H1 (cell line): ENCODE data around the gene ACAD11. TPM values are rescaled to one million over a fixed set of nuclear protein-coding genes. Genes with fewer than 3 reads are reported as not detected.

Experiments used
- CTCF ChIA-PET: fragments of 300-600 bp; sonication (Branson Sonifier 250); formaldehyde crosslinking; loops from one replicate; lab custom pipeline; 2021; ENCODE audit not compliant: partially characterized antibody; lab: Charles Lee
- POLR2A ChIA-PET: fragments of 300-600 bp; sonication (Branson Sonifier 250); formaldehyde crosslinking; loops from one replicate; lab custom pipeline; 2021; ENCODE audit warnings: inconsistent platforms; ENCODE audit not compliant: partially characterized antibody; lab: Charles Lee
- DNase-seq, 2 experiments: peaks; one replicate each; pipeline versions ENCODE4 v3.0.0 to v3.0.0-alpha.2; 2010 to 2022; ENCODE audit warnings: low spot score in 2 of 2, low read depth in 1 of 2, mixed read lengths in 1 of 2
- FAIRE-seq: peaks from 2 replicates; lab custom pipeline; 2011; peaks lifted over from hg19 to GRCh38; lab: Jason Lieb, UNC
- H2AFZ ChIP-seq: 2 replicates; pipeline ENCODE4 v1.8.1; 2012; ENCODE audit warnings: low read length, inconsistent platforms
- H2AK5ac ChIP-seq: 2 replicates; pipeline ENCODE4 v1.6.1; 2013; ENCODE audit warnings: low read depth, low read length
- H2BK120ac ChIP-seq: replicated peaks from 2 replicates; pipeline ENCODE3; 2013; ENCODE audit warnings: low read depth, low read length, inconsistent platforms
- H2BK12ac ChIP-seq: 2 replicates; pipeline ENCODE4 v1.6.1; 2013; ENCODE audit warnings: low read depth, low read length
- H2BK15ac ChIP-seq: 2 replicates; pipeline ENCODE4 v1.6.1; 2013; ENCODE audit warnings: low read length
- H2BK20ac ChIP-seq: 2 replicates; pipeline ENCODE4 v1.6.1; 2013; ENCODE audit warnings: low read length
- H2BK5ac ChIP-seq: 2 replicates; pipeline ENCODE4 v1.6.1; 2013; ENCODE audit warnings: low read depth, low read length
- H3K14ac ChIP-seq: 2 replicates; pipeline ENCODE4 v1.6.1; 2013; ENCODE audit warnings: inconsistent platforms; ENCODE audit not compliant: insufficient read length
- H3K18ac ChIP-seq: 2 replicates; pipeline ENCODE4 v1.6.1; 2013; ENCODE audit warnings: low read length; ENCODE audit errors: extremely low read depth
- H3K23ac ChIP-seq: 2 replicates; pipeline ENCODE4 v1.6.1; 2013; ENCODE audit warnings: inconsistent platforms; ENCODE audit not compliant: insufficient read length
- H3K23me2 ChIP-seq: 2 replicates; pipeline ENCODE4 v1.6.1; 2013; ENCODE audit warnings: low read depth, low read length
- H3K27ac ChIP-seq: 2 replicates; pipeline ENCODE4 v1.6.1; 2011; ENCODE audit warnings: low read depth, low read length, inconsistent platforms
- H3K27me3 ChIP-seq, 4 experiments: replicated peaks in 1 of 4; 1 replicate in 1 of 4; 2 replicates in 3 of 4; pipeline versions ENCODE4 v1.6.1 to v1.8.1; 2011 to 2013; ENCODE audit warnings: low read length in 3 of 4, mild to moderate bottlenecking in 3 of 4, inconsistent platforms in 2 of 4, mixed read lengths in 2 of 4, moderate library complexity in 1 of 4; ENCODE audit not compliant: control insufficient read depth in 3 of 4, insufficient read depth in 3 of 4; ENCODE audit errors: extremely low read depth in 1 of 4
- H3K36me3 ChIP-seq, 4 experiments: 2 replicates each; pipeline versions ENCODE4 v1.6.1 to v1.8.1; 2011 to 2013; ENCODE audit warnings: mild to moderate bottlenecking in 4 of 4, low read length in 3 of 4, moderate library complexity in 2 of 4, control low read depth in 1 of 4, inconsistent platforms in 1 of 4; ENCODE audit not compliant: insufficient read depth in 4 of 4, control insufficient read depth in 2 of 4
- H3K4ac ChIP-seq: replicated peaks from 2 replicates; pipeline ENCODE3; 2013; ENCODE audit warnings: low read length, low read depth, mixed read lengths, inconsistent platforms; ENCODE audit not compliant: insufficient read length
- H3K4me1 ChIP-seq, 4 experiments: replicated peaks in 1 of 4; 1 replicate in 1 of 4; 2 replicates in 3 of 4; pipeline versions ENCODE4 v1.6.1 to v1.8.1; 2011 to 2013; ENCODE audit warnings: low read length in 3 of 4, inconsistent platforms in 2 of 4, mixed read lengths in 1 of 4; ENCODE audit not compliant: insufficient read depth in 4 of 4, control insufficient read depth in 3 of 4
- H3K4me2 ChIP-seq, 2 experiments: 2 replicates each; pipeline versions ENCODE4 v1.6.1 to v1.8.1; 2011 to 2013; ENCODE audit warnings: low read depth in 2 of 2, low read length in 2 of 2, control low read depth in 1 of 2, inconsistent platforms in 1 of 2, mild to moderate bottlenecking in 1 of 2; ENCODE audit not compliant: insufficient read depth in 1 of 2
- H3K4me3 ChIP-seq, 4 experiments: fragments of 200-600, 300-600 bp in 1 of 4; sonication (generic), shearing (Covaris generic), sonication (Bioruptor Twin) in 1 of 4; 2 replicates each; pipeline versions ENCODE4 v1.5.1 to v1.8.1; 2011 to 2016; ENCODE audit warnings: low read length in 4 of 4, low read depth in 3 of 4, control low read depth in 2 of 4, inconsistent platforms in 2 of 4, mild to moderate bottlenecking in 2 of 4, mixed read lengths in 1 of 4, moderate library complexity in 1 of 4; ENCODE audit not compliant: insufficient read depth in 2 of 4; ENCODE audit errors: extremely low read depth in 1 of 4
- H3K56ac ChIP-seq: replicated peaks from 2 replicates; pipeline ENCODE3; 2013; ENCODE audit warnings: low read depth, mild to moderate bottlenecking, mixed read lengths, low read length, inconsistent platforms; ENCODE audit not compliant: insufficient read length
- H3K79me1 ChIP-seq: 2 replicates; pipeline ENCODE4 v1.6.1; 2013; ENCODE audit warnings: low read depth, low read length, control low read depth
- H3K79me2 ChIP-seq, 2 experiments: 2 replicates each; pipeline versions ENCODE4 v1.6.1 to v1.8.1; 2012 to 2013; ENCODE audit warnings: low read length in 2 of 2, mild to moderate bottlenecking in 2 of 2, inconsistent platforms in 1 of 2; ENCODE audit not compliant: insufficient read depth in 2 of 2, control insufficient read depth in 1 of 2
- H3K9ac ChIP-seq, 4 experiments: replicated peaks in 1 of 4; 1 replicate in 1 of 4; 2 replicates in 3 of 4; pipeline versions ENCODE4 v1.6.1 to v1.8.1; 2011 to 2013; ENCODE audit warnings: low read depth in 3 of 4, low read length in 3 of 4, control low read depth in 2 of 4, mild to moderate bottlenecking in 2 of 4, moderate library complexity in 2 of 4, inconsistent platforms in 1 of 4; ENCODE audit errors: extremely low read depth in 1 of 4
- H3K9me3 ChIP-seq, 2 experiments: 2 replicates each; pipeline versions ENCODE4 v1.6.1 to v1.8.1; 2012 to 2013; ENCODE audit warnings: mild to moderate bottlenecking in 2 of 2, moderate library complexity in 2 of 2, control low read depth in 1 of 2, inconsistent platforms in 1 of 2, low read depth in 1 of 2, low read length in 1 of 2, mixed read lengths in 1 of 2; ENCODE audit not compliant: insufficient read depth in 2 of 2
- H4K20me1 ChIP-seq, 2 experiments: replicated peaks in 1 of 2; 2 replicates each; pipeline versions ENCODE3 to v1.8.1; 2011 to 2013; ENCODE audit warnings: inconsistent platforms in 2 of 2, low read length in 2 of 2, mild to moderate bottlenecking in 1 of 2; ENCODE audit not compliant: insufficient read depth in 2 of 2, control insufficient read depth in 1 of 2
- H4K5ac ChIP-seq: 2 replicates; pipeline ENCODE4 v1.6.1; 2013; ENCODE audit warnings: low read length, low read depth, mixed read lengths, inconsistent platforms; ENCODE audit not compliant: insufficient read length
- H4K8ac ChIP-seq: 2 replicates; pipeline ENCODE4 v1.8.0; 2013; ENCODE audit warnings: mild to moderate bottlenecking, moderate library complexity, low read length, inconsistent platforms; ENCODE audit not compliant: insufficient read depth; ENCODE audit errors: extremely low read depth
- H4K91ac ChIP-seq: replicated peaks from 2 replicates; pipeline ENCODE3; 2013; ENCODE audit warnings: low read length, mixed read lengths, inconsistent platforms; ENCODE audit not compliant: insufficient read length
- CTBP2 ChIP-seq: IDR thresholded peaks from 2 replicates; pipeline ENCODE4 v1.7.0; 2011; ENCODE audit warnings: borderline replicate concordance, mild to moderate bottlenecking, moderate library complexity, mixed read lengths, low read length; ENCODE audit not compliant: insufficient read depth, insufficient read length
- GTF2F1 ChIP-seq: IDR thresholded peaks from 2 replicates; pipeline ENCODE4 v1.6.1; 2012; ENCODE audit warnings: low read depth, low read length, improper control_type of control experiment, borderline replicate concordance
- WGBS, 2 experiments: shearing (Covaris generic) in 1 of 2; methylation state at CpG; one replicate each; pipeline versions ENCODE4 v1.1.6 to v1.1.7; 2013 to 2015; ENCODE audit warnings: low lambda C conversion rate in 2 of 2, mixed read lengths in 2 of 2, inconsistent platforms in 1 of 2, low coverage in 1 of 2, missing lambda C conversion rate in 1 of 2; ENCODE audit not compliant: insufficient replicate concordance in 2 of 2, insufficient coverage in 1 of 2, insufficient read length in 1 of 2; ENCODE audit errors: extremely low coverage in 1 of 2, missing lambda C conversion rate in 1 of 2; 5-methylcytosine and 5-hydroxymethylcytosine counted together
- polyA plus RNA-seq, 7 experiments: library from polyadenylated mRNA; depleted of rRNA in 3 of 7; stranded (reverse) in 5 of 7; unstranded in 2 of 7; fragments of >200 nt in 5 of 7; fragments of 200-250 nt in 2 of 7; gene quantifications; 1 replicate in 5 of 7; 2 replicates in 1 of 7; 4 replicates in 1 of 7; pipeline versions ENCODE4 v1.2.1 to v1.2.3, GENCODE V29; 2011 to 2013; ENCODE audit warnings: missing spikeins in 2 of 7, mixed read lengths in 2 of 7
- total RNA-seq: library from RNA; stranded (reverse); fragmentation: NEBNext Ultra II Directional; extraction: Animal tissue kit (Norgen Biotek cat#: 25700); gene quantifications from 2 replicates; pipeline ENCODE4 v1.2.1, GENCODE V29; 2021

Gene ACAD11
- total and polyA plus RNA-seq, 2 of the 8 experiments (the other 6 are each of a cell fraction or from before 2014, with no cell fraction given): 5.5 to 11.0 TPM

DNA sequence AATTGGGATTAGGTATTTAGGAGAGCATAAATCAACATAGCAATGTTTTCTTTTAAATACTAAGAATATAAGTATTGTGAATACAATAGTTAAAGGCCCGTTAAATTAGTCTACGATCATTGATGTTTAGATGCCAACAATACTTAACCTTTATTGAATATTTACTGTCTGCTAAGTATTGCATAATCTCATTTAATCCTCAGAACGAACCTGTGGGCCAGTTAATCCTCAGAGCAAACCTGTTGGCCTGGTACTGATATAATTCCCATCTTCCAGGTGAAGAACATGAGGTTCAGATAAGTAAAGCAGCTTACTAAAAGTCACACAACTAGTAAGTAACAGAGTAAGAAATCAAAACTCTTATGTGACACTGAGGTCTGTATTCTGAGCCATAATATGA lies 119.9 kb downstream of the ACAD11 start:
- POLR2A ChIA-PET: no interaction called here
- FAIRE-seq: no peak

More for the DNA sequence above, 119.9 kb downstream of the ACAD11 start:
- H3K14ac ChIP-seq: no peak overlapping the region
- no peak overlapping the region for H3K4me3 ChIP-seq
- no peaks in the 10 kb centered on the region for H3K27me3 ChIP-seq
- H4K20me1 ChIP-seq: peaks cover 0 to 2% of the 10 kb centered on the region in 2 experiments
- TF ChIP-seq GTF2F1: no peak
- no peak for TF ChIP-seq CTBP2
- TF ChIP-seq, all 59 proteins: peak for 0
- Histone ChIP-seq H3K9me3 (no peaks in the 10 kb centered on the region), H4K5ac (no peak overlapping the region), H3K79me1 (no peaks in the 10 kb centered on the region; the same call in 1 of the 2 replicates), H3K79me2 (no peaks in the 10 kb centered on the region), H2BK20ac (no peak overlapping the region), H3K27ac (no peak overlapping the region), H2BK12ac (no peak overlapping the region), H4K8ac (no peak overlapping the region), H3K18ac (no peak overlapping the region), H3K36me3 (peaks cover 0 to 18% (median 5%) of the 10 kb centered on the region in 4 experiments; a peak in 4 of 8 replicates), H3K23ac (no peak overlapping the region), H3K23me2 (no peaks in the 10 kb centered on the region), H2BK5ac (no peak overlapping the region), H3K56ac (no peak overlapping the region), H2BK120ac (no peak overlapping the region), H2BK15ac (no peak overlapping the region), H3K4me2 (no peak overlapping the region), H4K91ac (no peak overlapping the region), H2AK5ac (no peak overlapping the region), H3K4me1 (no peaks in the 10 kb centered on the region), H3K9ac (no peak overlapping the region), H3K4ac (no peak overlapping the region), H2AFZ (no peak overlapping the region)
- CTCF ChIA-PET: interaction anchor here (0.6 to 8.7 kb wide), 4 partner anchors 57 to 136 kb away, joined by 3 to 163 read pairs (median 3); no protein-coding TSS in a partner anchor
- WGBS, 2 experiments: 91% methylated on average over 3 of the region's 3 CpGs; no CpG with 5 or more reads in 1 of the 2 experiments
- DNase-seq: no peak
